ENCODE measurements around the gene PARL.

DNA sequence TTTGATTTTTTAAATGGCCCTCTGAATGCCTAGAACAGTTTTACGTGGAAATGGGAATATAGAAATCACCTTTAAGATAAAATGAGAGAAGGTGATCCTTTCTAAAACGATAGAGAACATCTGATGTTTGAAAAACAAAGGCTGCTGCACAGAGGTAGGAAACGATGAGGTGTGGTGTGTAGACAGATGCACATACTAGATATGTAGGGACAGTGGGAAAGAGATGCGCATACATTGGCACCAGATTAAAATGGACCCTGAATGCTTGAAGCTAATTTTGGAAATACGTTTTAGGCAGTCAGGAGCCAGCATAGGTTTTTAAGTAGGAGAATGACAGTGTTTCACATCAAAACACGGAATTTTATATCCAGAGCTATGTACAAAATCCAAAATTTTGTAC is 88.3 kb downstream of the PARL start:
- TF ChIP-seq, protein P1, sequence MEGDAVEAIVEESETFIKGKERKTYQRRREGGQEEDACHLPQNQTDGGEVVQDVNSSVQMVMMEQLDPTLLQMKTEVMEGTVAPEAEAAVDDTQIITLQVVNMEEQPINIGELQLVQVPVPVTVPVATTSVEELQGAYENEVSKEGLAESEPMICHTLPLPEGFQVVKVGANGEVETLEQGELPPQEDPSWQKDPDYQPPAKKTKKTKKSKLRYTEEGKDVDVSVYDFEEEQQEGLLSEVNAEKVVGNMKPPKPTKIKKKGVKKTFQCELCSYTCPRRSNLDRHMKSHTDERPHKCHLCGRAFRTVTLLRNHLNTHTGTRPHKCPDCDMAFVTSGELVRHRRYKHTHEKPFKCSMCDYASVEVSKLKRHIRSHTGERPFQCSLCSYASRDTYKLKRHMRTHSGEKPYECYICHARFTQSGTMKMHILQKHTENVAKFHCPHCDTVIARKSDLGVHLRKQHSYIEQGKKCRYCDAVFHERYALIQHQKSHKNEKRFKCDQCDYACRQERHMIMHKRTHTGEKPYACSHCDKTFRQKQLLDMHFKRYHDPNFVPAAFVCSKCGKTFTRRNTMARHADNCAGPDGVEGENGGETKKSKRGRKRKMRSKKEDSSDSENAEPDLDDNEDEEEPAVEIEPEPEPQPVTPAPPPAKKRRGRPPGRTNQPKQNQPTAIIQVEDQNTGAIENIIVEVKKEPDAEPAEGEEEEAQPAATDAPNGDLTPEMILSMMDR (IDR thresholded peaks at IDR 0.05), result no peak
- TF ChIP-seq POLR2A (IDR thresholded peaks at IDR 0.05), result no peak
